K562 (cell line): ENCODE results near the gene CCDC3. TPM values are rescaled to one million over a fixed set of nuclear protein-coding genes. Genes with fewer than 3 reads are reported as not detected.

Experiments used
- ATAC-seq: fragments of 200-7000 bp; cut with Tn5 transposase; 3 replicates; pipeline ENCODE4 v1.9.1; 2020; ENCODE audit warnings: moderate library complexity
- BruUV-seq: library from RNA; stranded (reverse); fragments of 400-500 nt; replicated peaks from 2 replicates; lab custom pipeline; 2021; lab: Mats Ljungman, UMichigan
- CTCF ChIA-PET: fragments of 300-600 bp; formaldehyde crosslinking; extraction: SDS; loops from one replicate; lab custom pipeline; 2021; ENCODE audit warnings: low intra/inter-chr PET ratio; lab: Yijun Ruan, JAX
- POLR2A ChIA-PET: fragments of 300-600, 350-650 bp; sonication (Branson Sonifier 250); formaldehyde crosslinking; extraction: SDS; loops from one replicate; lab custom pipeline; 2021; ENCODE audit warnings: antibody characterized with exemption, inconsistent platforms; lab: Yijun Ruan, JAX
- DNase-seq, 4 experiments: peaks; one replicate each; pipeline versions ENCODE4 v3.0.0 to v3.0.0-alpha.2; 2011 to 2018; ENCODE audit warnings: low spot score in 3 of 4, mixed read lengths in 3 of 4; ENCODE audit errors: extremely low read depth in 1 of 4
- FAIRE-seq: peaks from 2 replicates; lab custom pipeline; 2011; peaks lifted over from hg19 to GRCh38; lab: Jason Lieb, UNC
- H2AFZ ChIP-seq: 2 replicates; pipeline ENCODE4 v1.6.0; 2011; ENCODE audit warnings: low read depth, low read length, control low read depth, inconsistent platforms
- H3K27ac ChIP-seq: fragments of 200-600 bp; 3 replicates; pipeline ENCODE4 v1.8.0; 2011; ENCODE audit warnings: low read depth, mild to moderate bottlenecking, control low read depth, inconsistent platforms, low read length, moderate library complexity, mixed read lengths; ENCODE audit errors: extremely low read depth
- H3K27me3 ChIP-seq, 2 experiments: fragments of 300-600 bp in 1 of 2; 2 replicates in 1 of 2; 3 replicates in 1 of 2; pipeline versions ENCODE4 v1.6.0 to v1.8.0; 2011; ENCODE audit warnings: inconsistent platforms in 2 of 2, low read length in 2 of 2, mild to moderate bottlenecking in 1 of 2, mixed read lengths in 1 of 2, moderate library complexity in 1 of 2; ENCODE audit not compliant: control insufficient read depth in 2 of 2, insufficient read depth in 2 of 2
- H3K36me3 ChIP-seq: fragments of 300-600 bp; 3 replicates; pipeline ENCODE4 v1.8.0; 2011; ENCODE audit warnings: mild to moderate bottlenecking, low read length, inconsistent platforms; ENCODE audit not compliant: control insufficient read depth, insufficient read depth
- H3K4me1 ChIP-seq, 2 experiments: fragments of 200-600 bp in 1 of 2; replicated peaks in 1 of 2; 2 replicates in 1 of 2; 3 replicates in 1 of 2; pipeline versions ENCODE4 v1.5.1 to v1.8.0; 2011; ENCODE audit warnings: inconsistent platforms in 2 of 2, low read length in 2 of 2, mild to moderate bottlenecking in 1 of 2, mixed read lengths in 1 of 2, moderate library complexity in 1 of 2; ENCODE audit not compliant: control insufficient read depth in 2 of 2, insufficient read depth in 2 of 2
- H3K4me2 ChIP-seq: 2 replicates; pipeline ENCODE4 v1.6.1; 2011; ENCODE audit warnings: low read length, control low read depth, inconsistent platforms, mixed read lengths; ENCODE audit not compliant: insufficient read depth
- H3K4me3 ChIP-seq: fragments of 200-600 bp; sonication (generic), shearing (Covaris generic); 2 replicates; pipeline ENCODE4 v1.5.1; 2016; ENCODE audit warnings: control low read depth, inconsistent platforms
- H3K79me2 ChIP-seq: fragments of 200-600 bp; 3 replicates; pipeline ENCODE4 v1.8.0; 2011; ENCODE audit warnings: low read length, inconsistent platforms; ENCODE audit not compliant: control insufficient read depth, insufficient read depth
- H3K9ac ChIP-seq, 2 experiments: 2 replicates each; pipeline versions ENCODE4 v1.6.0 to v1.6.1; 2011; ENCODE audit warnings: low read depth in 2 of 2, low read length in 2 of 2, control low read depth in 1 of 2, inconsistent platforms in 1 of 2, mild to moderate bottlenecking in 1 of 2, mixed read lengths in 1 of 2; ENCODE audit not compliant: insufficient read depth in 1 of 2
- H3K9me1 ChIP-seq: one replicate; pipeline ENCODE4 v1.6.0; 2011; ENCODE audit warnings: inconsistent platforms, mild to moderate bottlenecking, low read length, moderate library complexity; ENCODE audit not compliant: control insufficient read depth, insufficient read depth
- H3K9me3 ChIP-seq: replicated peaks from 2 replicates; pipeline ENCODE4 v1.5.1; 2011; ENCODE audit warnings: low read depth, low read length, inconsistent platforms; ENCODE audit not compliant: control insufficient read depth, insufficient read depth
- H4K20me1 ChIP-seq: replicated peaks from 2 replicates; pipeline ENCODE4 v1.6.1; 2011; ENCODE audit warnings: low read length, inconsistent platforms, mixed read lengths; ENCODE audit not compliant: control insufficient read depth, insufficient read depth
- CSDE1 ChIP-seq, 2 experiments: fragments of 450-650 bp; IDR thresholded peaks; 2 replicates each; pipeline ENCODE4 v1.6.1; 2016; ENCODE audit warnings: mild to moderate bottlenecking in 1 of 2
- JUN ChIP-seq, 2 experiments: sonication (generic) in 1 of 2; formaldehyde crosslinking in 1 of 2; IDR thresholded peaks; 2 replicates each; pipeline versions ENCODE4 v1.6.1 to v1.8.0; 2012 to 2022; ENCODE audit warnings: borderline replicate concordance in 2 of 2, mild to moderate bottlenecking in 2 of 2, improper control_type of control experiment in 1 of 2, low read depth in 1 of 2, low read length in 1 of 2, missing genetic modification reagents in 1 of 2
- KHSRP ChIP-seq: fragments of 450-650 bp; IDR thresholded peaks from 2 replicates; pipeline ENCODE4 v1.6.1; 2017
- MAX ChIP-seq: sonication (generic); formaldehyde crosslinking; IDR thresholded peaks from 2 replicates; pipeline ENCODE4 v1.9.0; 2022; ENCODE audit warnings: mild to moderate bottlenecking, missing genetic modification reagents
- PCBP2 ChIP-seq: fragments of 200-400 bp; formaldehyde crosslinking; IDR thresholded peaks from 2 replicates; pipeline ENCODE4 v1.6.1; 2018; ENCODE audit warnings: low read length, low read depth, mild to moderate bottlenecking, moderate library complexity; ENCODE audit not compliant: poor library complexity, severe bottlenecking
- PYGO2 ChIP-seq: fragments of 450-650 bp; IDR thresholded peaks from 2 replicates; pipeline ENCODE4 v1.6.1; 2016; ENCODE audit warnings: mild to moderate bottlenecking, missing genetic modification characterization, moderate library complexity, missing compliant biosample characterization
- RUNX1 ChIP-seq: sonication (generic); IDR thresholded peaks from 2 replicates; pipeline ENCODE4 v1.6.1; 2016; ENCODE audit warnings: antibody characterized with exemption, low read depth
- SIN3A ChIP-seq, 2 experiments: fragments of 150-350 bp in 1 of 2; IDR thresholded peaks; 2 replicates each; pipeline ENCODE4 v1.6.1; 2011 to 2016; ENCODE audit warnings: borderline replicate concordance in 2 of 2, low read depth in 2 of 2, low read length in 2 of 2, mild to moderate bottlenecking in 2 of 2, moderate library complexity in 2 of 2; ENCODE audit not compliant: control insufficient read depth in 1 of 2
- TFAM ChIP-seq: fragments of 250-450 bp; sonication (Bioruptor Pico); conservative IDR thresholded peaks from 2 replicates; pipeline ENCODE4 v1.5.0; 2021; ENCODE audit warnings: mild to moderate bottlenecking, moderate library complexity
- ZBTB49 ChIP-seq: sonication (generic); formaldehyde crosslinking; IDR thresholded peaks from 2 replicates; pipeline ENCODE4 v1.8.0; 2022; ENCODE audit warnings: missing genetic modification reagents, mild to moderate bottlenecking, borderline replicate concordance
- ZNF165 ChIP-seq: fragments of 250-450 bp; sonication (Bioruptor Pico); IDR thresholded peaks from 2 replicates; pipeline ENCODE4 v1.4.0; 2020; ENCODE audit warnings: borderline replicate concordance
- ZSCAN29 ChIP-seq: fragments of 450-650 bp; IDR thresholded peaks from 2 replicates; pipeline ENCODE4 v1.6.1; 2017
- WGBS: fragments of 100-300 bp; shearing (Covaris generic); methylation state at CpG from one replicate; pipeline ENCODE4 v1.1.6; 2016; ENCODE audit warnings: low coverage, mixed read lengths; ENCODE audit not compliant: insufficient coverage; ENCODE audit errors: missing lambda C conversion rate; 5-methylcytosine and 5-hydroxymethylcytosine counted together
- in situ Hi-C: fragments of 300-500 bp; cut with MboI; formaldehyde crosslinking; loops from 4 replicates; pipeline ENCODE4 v1.15.0; 2018; ENCODE audit warnings: inconsistent platforms, mixed read lengths
- intact Hi-C: fragments of 100-400 bp; cut with micrococcal nuclease; formaldehyde crosslinking; loops from 2 replicates; pipeline ENCODE4 v1.14.2; 2022
- polyA plus RNA-seq, 8 experiments: library from polyadenylated mRNA; depleted of rRNA in 4 of 8; stranded (reverse) in 5 of 8; unstranded in 3 of 8; fragments of >200 nt; fragmentation: Nextera tagmentation in 2 of 8; fragmentation: Illumina TruSeq in 1 of 8; extraction: Ambion mirVana in 2 of 8; extraction: Trizol in 1 of 8; gene quantifications; 2 replicates each; pipeline versions ENCODE4 v1.2.1 to v1.2.3, GENCODE V29; 2011 to 2014; ENCODE audit warnings: inconsistent platforms in 1 of 8, missing spikeins in 1 of 8
- total RNA-seq, 7 experiments: library from RNA; depleted of rRNA in 6 of 7; stranded (reverse); fragments of >200 nt in 6 of 7; fragmentation: Illumina TruSeq in 2 of 7; extraction: Trizol in 2 of 7; gene quantifications; 2 replicates each; pipeline versions ENCODE4 v1.2.1 to v1.2.3, GENCODE V29; 2011 to 2021; ENCODE audit warnings: low replicate concordance in 1 of 7
- TF ChIP-seq, protein P1 (sequence below): fragments of 250-450 bp; sonication (Bioruptor Pico); IDR thresholded peaks from 2 replicates; pipeline ENCODE4 v1.8.0; 2022; ENCODE audit warnings: moderate library complexity, mild to moderate bottlenecking, inconsistent platforms
- TF ChIP-seq, protein P2 (sequence below): sonication (generic); formaldehyde crosslinking; IDR thresholded peaks from 2 replicates; pipeline ENCODE4 v1.8.1; 2022; ENCODE audit warnings: missing genetic modification reagents
- TF ChIP-seq, protein P3 (sequence below), 2 experiments: fragments of 450-650 bp in 1 of 2; sonication (generic) in 1 of 2; formaldehyde crosslinking; conservative IDR thresholded peaks; 2 replicates each; pipeline versions ENCODE4 v1.4.0 to v1.8.1; 2020 to 2022; ENCODE audit warnings: mild to moderate bottlenecking in 1 of 2, missing genetic modification reagents in 1 of 2
- TF ChIP-seq, protein P4 (sequence below): fragments of 450-650 bp; conservative IDR thresholded peaks from 2 replicates; pipeline ENCODE4 v1.6.1; 2016; ENCODE audit warnings: missing genetic modification characterization, low read depth, mild to moderate bottlenecking, missing compliant biosample characterization, moderate library complexity

CCDC3 gene
- total and polyA plus RNA-seq, 9 of the 15 experiments (the other 6 are each of a cell fraction or from before 2014, with no cell fraction given), result not detected

GRCh38 chr10:12874501-12874900 lies 127.0 kb downstream of the CCDC3 start:
- Histone ChIP-seq H3K9me1 (no peaks in the 10 kb centered on the region), H3K27me3 (peaks cover 0 to 20% of the 10 kb centered on the region in 2 experiments; a peak in 2 of 5 replicates), H2AFZ (no peak overlapping the region), H4K20me1 (no peaks in the 10 kb centered on the region), H3K9ac (no peak overlapping the region), H3K4me2 (no peak overlapping the region), H3K27ac (no peak overlapping the region), H3K79me2 (no peaks in the 10 kb centered on the region), H3K4me1 (no peaks in the 10 kb centered on the region; a peak in 1 of 5 replicates), H3K9me3 (no peaks in the 10 kb centered on the region), H3K36me3 (no peaks in the 10 kb centered on the region), H3K4me3 (no peak overlapping the region)
- no TSS peak for BruUV-seq
- FAIRE-seq, result no peak
- DNase-seq, result no peak
- in situ Hi-C loops (no loop called here), intact Hi-C loops (no loop called here)
- WGBS, result 3% methylated on average over 6 of the region's 6 CpGs
- CTCF ChIA-PET, result no interaction called here
- POLR2A ChIA-PET, result no interaction called here
- ATAC-seq, result no peak
- TF ChIP-seq PYGO2 (tag), result no peak
- no peak for TF ChIP-seq MAX (CRISPR knock-in tag)
- no peak for TF ChIP-seq RUNX1
- TF ChIP-seq, protein P1, sequence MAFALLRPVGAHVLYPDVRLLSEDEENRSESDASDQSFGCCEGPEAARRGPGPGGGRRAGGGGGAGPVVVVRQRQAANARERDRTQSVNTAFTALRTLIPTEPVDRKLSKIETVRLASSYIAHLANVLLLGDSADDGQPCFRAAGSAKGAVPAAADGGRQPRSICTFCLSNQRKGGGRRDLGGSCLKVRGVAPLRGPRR (CRISPR knock-in tag), result no peak
- TF ChIP-seq, protein P2, sequence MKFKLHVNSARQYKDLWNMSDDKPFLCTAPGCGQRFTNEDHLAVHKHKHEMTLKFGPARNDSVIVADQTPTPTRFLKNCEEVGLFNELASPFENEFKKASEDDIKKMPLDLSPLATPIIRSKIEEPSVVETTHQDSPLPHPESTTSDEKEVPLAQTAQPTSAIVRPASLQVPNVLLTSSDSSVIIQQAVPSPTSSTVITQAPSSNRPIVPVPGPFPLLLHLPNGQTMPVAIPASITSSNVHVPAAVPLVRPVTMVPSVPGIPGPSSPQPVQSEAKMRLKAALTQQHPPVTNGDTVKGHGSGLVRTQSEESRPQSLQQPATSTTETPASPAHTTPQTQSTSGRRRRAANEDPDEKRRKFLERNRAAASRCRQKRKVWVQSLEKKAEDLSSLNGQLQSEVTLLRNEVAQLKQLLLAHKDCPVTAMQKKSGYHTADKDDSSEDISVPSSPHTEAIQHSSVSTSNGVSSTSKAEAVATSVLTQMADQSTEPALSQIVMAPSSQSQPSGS, result no peak
- TF ChIP-seq PCBP2, result no peak
- TF ChIP-seq, protein P3, sequence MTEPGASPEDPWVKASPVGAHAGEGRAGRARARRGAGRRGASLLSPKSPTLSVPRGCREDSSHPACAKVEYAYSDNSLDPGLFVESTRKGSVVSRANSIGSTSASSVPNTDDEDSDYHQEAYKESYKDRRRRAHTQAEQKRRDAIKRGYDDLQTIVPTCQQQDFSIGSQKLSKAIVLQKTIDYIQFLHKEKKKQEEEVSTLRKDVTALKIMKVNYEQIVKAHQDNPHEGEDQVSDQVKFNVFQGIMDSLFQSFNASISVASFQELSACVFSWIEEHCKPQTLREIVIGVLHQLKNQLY (CRISPR knock-in tag; conservative IDR thresholded peaks at IDR 0.05), result no peak
- no peak for TF ChIP-seq JUN (IDR thresholded peaks at IDR 0.05; ENCODE audit: borderline replicate concordance, low read depth, low read length)
- TF ChIP-seq JUN (CRISPR knock-in tag; IDR thresholded peaks at IDR 0.05; ENCODE audit: borderline replicate concordance), result no peak
- TF ChIP-seq KHSRP, result no peak
- no peak for TF ChIP-seq ZSCAN29
- no peak for TF ChIP-seq TFAM (CRISPR knock-in tag)
- TF ChIP-seq ZBTB49 (CRISPR knock-in tag), result no peak
- TF ChIP-seq, protein P4, sequence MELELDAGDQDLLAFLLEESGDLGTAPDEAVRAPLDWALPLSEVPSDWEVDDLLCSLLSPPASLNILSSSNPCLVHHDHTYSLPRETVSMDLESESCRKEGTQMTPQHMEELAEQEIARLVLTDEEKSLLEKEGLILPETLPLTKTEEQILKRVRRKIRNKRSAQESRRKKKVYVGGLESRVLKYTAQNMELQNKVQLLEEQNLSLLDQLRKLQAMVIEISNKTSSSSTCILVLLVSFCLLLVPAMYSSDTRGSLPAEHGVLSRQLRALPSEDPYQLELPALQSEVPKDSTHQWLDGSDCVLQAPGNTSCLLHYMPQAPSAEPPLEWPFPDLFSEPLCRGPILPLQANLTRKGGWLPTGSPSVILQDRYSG (tag), result no peak
- TF ChIP-seq CSDE1 (IDR thresholded peaks at IDR 0.05), result no peak
- no peak for TF ChIP-seq SIN3A (IDR thresholded peaks at IDR 0.05; ENCODE audit: borderline replicate concordance in 2 of 2, control insufficient read depth in 1 of 2, low read depth in 2 of 2, low read length in 2 of 2)
- TF ChIP-seq ZNF165 (CRISPR knock-in tag), result no peak
